ENCODE data around the gene HRAS.

GRCh38 chr11:489610-490185 lies 45.7 kb downstream of the HRAS start:
- no peak for TF ChIP-seq POLR2A (IDR thresholded peaks at IDR 0.05; ENCODE audit: low read length)
- no peak for TF ChIP-seq RAD21 (conservative IDR thresholded peaks at IDR 0.05 in 1 of 2, IDR thresholded peaks at IDR 0.05 in 1 of 2)
- TF ChIP-seq REST (IDR thresholded peaks at IDR 0.05) = no peak
- no peak for TF ChIP-seq BHLHE40 (IDR thresholded peaks at IDR 0.05; ENCODE audit: low read depth, low read length)
- TF ChIP-seq HMGXB4 (CRISPR knock-in tag; IDR thresholded peaks at IDR 0.05; ENCODE audit: borderline replicate concordance) = no peak
- no peak for TF ChIP-seq JUN (IDR thresholded peaks at IDR 0.05)
- no peak for TF ChIP-seq EP300 (IDR thresholded peaks at IDR 0.05)
- no peak for TF ChIP-seq CTCF (IDR thresholded peaks at IDR 0.05)
- no peak for TF ChIP-seq NFE2L2 (conservative IDR thresholded peaks at IDR 0.05; ENCODE audit: low read length)
- no peak for TF ChIP-seq TP53 (CRISPR knock-in tag; IDR thresholded peaks at IDR 0.05)
- TF ChIP-seq MAX (IDR thresholded peaks at IDR 0.05) = no peak

Measured in A549 (cell line).